GM10266 (cell line): ENCODE results near the gene MFAP4.

Source experiments
- DNase-seq: peaks from one replicate; pipeline ENCODE4 v3.0.0; 2012; ENCODE audit errors: extremely low spot score
- CTCF ChIP-seq: IDR thresholded peaks from 2 replicates; pipeline ENCODE4 v1.5.1; 2012; ENCODE audit warnings: mild to moderate bottlenecking, low read depth; ENCODE audit not compliant: control insufficient read depth, insufficient read depth; ENCODE audit errors: missing control alignments

The MFAP4 gene

GRCh38 chr17:19414396-19415280, 27.6 kb upstream of the MFAP4 start:
- no peak for TF ChIP-seq CTCF
- no peak for DNase-seq

GRCh38 chr17:19413761-19414160, 26.8 kb upstream of the MFAP4 start:
- TF ChIP-seq CTCF, result no peak
- no peak for DNase-seq

GRCh38 chr17:19412984-19413383, 26.0 kb upstream of the MFAP4 start:
- DNase-seq, result no peak
- TF ChIP-seq CTCF, result no peak

- no peak for DNase-seq
- TF ChIP-seq CTCF, result no peak
Observed at GRCh38 chr17:19412510-19412909, 25.5 kb upstream of the MFAP4 start.

GRCh38 chr17:19411631-19412030, 24.6 kb upstream of the MFAP4 start:
- TF ChIP-seq CTCF, result no peak
- DNase-seq, result no peak

GRCh38 chr17:19410875-19411620, 24.1 kb upstream of the MFAP4 start, which contains the start of gene RNF112:
TSS of gene RNF112 (plus strand) at chr17:19411232. CDS start at chr17:19411409, 177 bp downstream.
- TF ChIP-seq CTCF, result no peak
- no peak for DNase-seq

GRCh38 chr17:19410091-19410490, 23.1 kb upstream of the MFAP4 start:
- DNase-seq, result no peak
- no peak for TF ChIP-seq CTCF
